PFSK-1 (cell line): ENCODE data around the gene SLC6A5.

ENCODE experiments used
- FOXP2 ChIP-seq: optimal IDR thresholded peaks from 2 replicates; pipeline ENCODE3; 2011; ENCODE audit warnings: borderline replicate concordance, control low read depth, inconsistent platforms; ENCODE audit not compliant: insufficient read depth; ENCODE audit errors: extremely low read length, extremely low read depth
- POLR2AphosphoS5 ChIP-seq: IDR thresholded peaks from 2 replicates; pipeline ENCODE4 v1.6.1; 2012; ENCODE audit warnings: low read depth, mild to moderate bottlenecking, control low read depth, low read length, moderate library complexity
- REST ChIP-seq, 2 experiments: IDR thresholded peaks; 2 replicates each; pipeline versions ENCODE4 v1.6.1 to v1.8.0; 2011 to 2012; ENCODE audit warnings: low read depth in 2 of 2, low read length in 2 of 2, control low read depth in 1 of 2, inconsistent platforms in 1 of 2, mild to moderate bottlenecking in 1 of 2, moderate library complexity in 1 of 2; ENCODE audit not compliant: insufficient read depth in 1 of 2
- SIN3A ChIP-seq: IDR thresholded peaks from 2 replicates; pipeline ENCODE4 v1.6.1; 2012; ENCODE audit warnings: mild to moderate bottlenecking, low read length, moderate library complexity, borderline replicate concordance; ENCODE audit not compliant: insufficient read depth
- TAF1 ChIP-seq: IDR thresholded peaks from 2 replicates; pipeline ENCODE4 v1.6.1; 2012; ENCODE audit warnings: low read length, control low read depth, borderline replicate concordance; ENCODE audit not compliant: insufficient read depth

Gene SLC6A5

GRCh38 chr11:20647976-20648565 lies 48.7 kb downstream of the SLC6A5 start:
- no peak for TF ChIP-seq POLR2AphosphoS5
- TF ChIP-seq SIN3A, result no peak
- no peak for TF ChIP-seq REST (IDR thresholded peaks at IDR 0.05; ENCODE audit: insufficient read depth in 1 of 2, low read depth in 2 of 2, low read length in 2 of 2)
- no peak for TF ChIP-seq TAF1
- TF ChIP-seq FOXP2, result no peak

- no peak for TF ChIP-seq SIN3A
- no peak for TF ChIP-seq POLR2AphosphoS5
- TF ChIP-seq FOXP2, result no peak
- TF ChIP-seq TAF1, result no peak
- TF ChIP-seq REST (IDR thresholded peaks at IDR 0.05; ENCODE audit: insufficient read depth in 1 of 2, low read depth in 2 of 2, low read length in 2 of 2), result no peak
Measured at GRCh38 chr11:20652150-20652806, 52.9 kb downstream of the SLC6A5 start.

- TF ChIP-seq POLR2AphosphoS5 (no peak), FOXP2 (no peak), TAF1 (no peak), SIN3A (no peak), REST (IDR thresholded peaks at IDR 0.05; ENCODE audit: insufficient read depth in 1 of 2, low read depth in 2 of 2, low read length in 2 of 2) (no peak)
Measured at GRCh38 chr11:20654038-20654437, 54.6 kb downstream of the SLC6A5 start.

GRCh38 chr11:20656901-20657300 lies 57.5 kb downstream of the SLC6A5 start:
- no peak for TF ChIP-seq REST (IDR thresholded peaks at IDR 0.05; ENCODE audit: insufficient read depth in 1 of 2, low read depth in 2 of 2, low read length in 2 of 2)
- no peak for TF ChIP-seq FOXP2
- no peak for TF ChIP-seq SIN3A
- TF ChIP-seq POLR2AphosphoS5, result no peak
- TF ChIP-seq TAF1, result no peak
